ENCODE measurements around the gene ZNF654. TPM values are rescaled to one million over a fixed set of nuclear protein-coding genes. Genes with fewer than 3 reads are reported as not detected.

Gene ZNF654
- polyA plus RNA-seq, 3 donors, result 3.0 to 7.2 (median 4.8) TPM

DNA sequence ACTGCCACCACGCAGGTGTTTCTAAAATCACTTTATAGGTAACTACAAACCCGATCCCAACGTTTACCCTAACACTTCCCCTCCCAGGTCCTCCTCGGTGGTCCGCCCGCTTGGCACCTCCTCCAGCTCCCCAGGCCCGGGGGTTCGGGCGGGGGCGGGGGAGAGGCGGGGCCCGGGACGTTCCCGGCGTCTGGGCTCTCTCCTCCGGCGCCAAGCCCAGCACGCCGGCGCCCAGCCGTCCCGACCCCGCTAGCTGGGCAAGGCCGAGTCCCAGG lies 812 bp upstream of the ZNF654 start:
- Mint-ChIP-seq H3K27ac (peak overlapping the region; percentile 96 to 99 (median 98)), H3K4me1 (peaks cover 36% of the 10 kb centered on the region), H3K9me3 (peaks cover 0 to 2% (median 0%) of the 10 kb centered on the region in 7 donors), H3K4me3 (peak overlapping the region; percentile 98 to 99), H3K36me3 (peaks cover 27 to 30% of the 10 kb centered on the region in 2 donors), H3K27me3 (ENCODE audit: low read depth in 3 of 3) (no peaks in the 10 kb centered on the region)
- peak overlapping the region; percentile 78 to 96 (median 78) for H3K4me3 ChIP-seq (replicated peaks in 1 of 3; ENCODE audit: low read depth in 2 of 3, low read length in 3 of 3)
- whole genome bisulfite sequencing (ENCODE audit: insufficient coverage), result under 1% methylated on average over 24 of the region's 24 CpGs
- TF ChIP-seq, protein P1, sequence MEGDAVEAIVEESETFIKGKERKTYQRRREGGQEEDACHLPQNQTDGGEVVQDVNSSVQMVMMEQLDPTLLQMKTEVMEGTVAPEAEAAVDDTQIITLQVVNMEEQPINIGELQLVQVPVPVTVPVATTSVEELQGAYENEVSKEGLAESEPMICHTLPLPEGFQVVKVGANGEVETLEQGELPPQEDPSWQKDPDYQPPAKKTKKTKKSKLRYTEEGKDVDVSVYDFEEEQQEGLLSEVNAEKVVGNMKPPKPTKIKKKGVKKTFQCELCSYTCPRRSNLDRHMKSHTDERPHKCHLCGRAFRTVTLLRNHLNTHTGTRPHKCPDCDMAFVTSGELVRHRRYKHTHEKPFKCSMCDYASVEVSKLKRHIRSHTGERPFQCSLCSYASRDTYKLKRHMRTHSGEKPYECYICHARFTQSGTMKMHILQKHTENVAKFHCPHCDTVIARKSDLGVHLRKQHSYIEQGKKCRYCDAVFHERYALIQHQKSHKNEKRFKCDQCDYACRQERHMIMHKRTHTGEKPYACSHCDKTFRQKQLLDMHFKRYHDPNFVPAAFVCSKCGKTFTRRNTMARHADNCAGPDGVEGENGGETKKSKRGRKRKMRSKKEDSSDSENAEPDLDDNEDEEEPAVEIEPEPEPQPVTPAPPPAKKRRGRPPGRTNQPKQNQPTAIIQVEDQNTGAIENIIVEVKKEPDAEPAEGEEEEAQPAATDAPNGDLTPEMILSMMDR (IDR thresholded peaks at IDR 0.05), result no peak
- peaks cover 59% of the 10 kb centered on the region for H4K20me1 ChIP-seq (ENCODE audit: insufficient read depth, low read length)
- peak overlapping the region; percentile 89 to 96 for H3K27ac ChIP-seq (ENCODE audit: low read depth in 1 of 2, low read length in 2 of 2)
- H3K9ac ChIP-seq (ENCODE audit: insufficient read depth, low read length, poor library complexity, severe bottlenecking), result peak overlapping the region; percentile 87
- peaks cover 25 to 45% of the 10 kb centered on the region in 2 donors for H3K4me1 ChIP-seq (ENCODE audit: control insufficient read depth in 1 of 2, insufficient read depth in 2 of 2, low read length in 2 of 2)
- no peaks in the 10 kb centered on the region for H3K27me3 ChIP-seq (ENCODE audit: control insufficient read depth in 2 of 2, insufficient read depth in 2 of 2, low read length in 2 of 2)
- H3K79me2 ChIP-seq (ENCODE audit: insufficient read depth, low read length), result peaks cover 84% of the 10 kb centered on the region
- peaks cover 25 to 34% of the 10 kb centered on the region in 2 donors for H3K36me3 ChIP-seq (replicated peaks in 1 of 2; ENCODE audit: control insufficient read depth in 1 of 2, insufficient read depth in 2 of 2, low read length in 2 of 2)
- intact Hi-C loops (cut with micrococcal nuclease), result loop anchor here (5.0 kb wide), 3 partner anchors 89 to 276 kb away; partner anchors contain the start of gene C3orf38 (in 1 of the 2)
- H3K9me3 ChIP-seq (replicated peaks in 1 of 2; ENCODE audit: control insufficient read depth in 1 of 2, insufficient read depth in 1 of 2, low read length in 2 of 2), result no peaks in the 10 kb centered on the region
- H2AFZ ChIP-seq (ENCODE audit: insufficient read depth, low read depth, low read length, poor library complexity, severe bottlenecking), result peak overlapping the region; percentile 81
- no peak for DNase-seq
- peak overlapping the region; percentile 87 for H3K4me2 ChIP-seq (replicated peaks; ENCODE audit: extremely low read depth, low read length, poor library complexity, severe bottlenecking)

DNA sequence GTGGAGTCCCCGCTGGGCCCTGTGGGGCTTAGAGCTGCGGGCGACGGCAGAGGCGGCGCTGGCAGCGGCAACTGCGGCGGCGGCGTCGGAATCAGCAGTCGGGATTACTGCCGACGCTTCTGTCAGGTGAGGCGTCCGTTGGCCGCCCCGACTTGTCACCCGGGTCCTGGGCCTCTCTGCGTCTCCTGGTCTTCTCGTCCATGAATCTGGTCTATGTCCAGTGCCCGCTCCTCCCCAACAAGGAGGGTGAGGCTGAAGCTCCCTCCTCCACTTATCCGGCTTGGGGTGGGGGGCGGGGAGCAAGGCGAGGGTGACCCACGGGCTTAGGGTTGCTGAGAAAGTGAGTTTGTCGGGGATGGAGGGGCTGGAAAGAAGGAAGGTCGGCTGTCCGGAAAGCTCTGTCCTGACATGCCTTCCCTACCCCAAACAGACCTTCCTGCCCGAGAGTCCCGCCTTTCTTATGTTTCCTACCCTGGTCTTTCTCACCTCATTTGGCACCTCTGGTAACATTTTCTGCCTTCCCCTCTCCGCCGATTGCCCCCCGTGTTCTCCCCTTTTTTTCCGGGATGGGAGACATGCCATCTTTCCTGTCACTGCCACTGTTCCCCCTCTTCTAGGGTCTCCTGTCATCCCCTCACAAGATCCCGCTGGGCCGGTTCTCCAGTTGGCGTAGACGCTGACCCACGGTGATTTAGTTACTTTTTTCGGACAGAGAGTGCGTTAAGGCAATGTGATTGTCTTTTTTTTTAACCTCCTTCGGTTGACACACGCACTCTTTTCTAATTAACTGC lies 520 bp downstream of the ZNF654 start:
- TF ChIP-seq, protein P1 (IDR thresholded peaks at IDR 0.05), result no peak
- Histone ChIP-seq H3K27ac (ENCODE audit: low read depth in 1 of 2, low read length in 2 of 2) (peak overlapping the region; percentile 81 to 89), H3K4me1 (ENCODE audit: control insufficient read depth in 1 of 2, insufficient read depth in 2 of 2, low read length in 2 of 2) (peaks cover 25 to 50% of the 10 kb centered on the region in 2 donors), H2AFZ (ENCODE audit: insufficient read depth, low read depth, low read length, poor library complexity, severe bottlenecking) (peak overlapping the region; percentile 89), H4K20me1 (ENCODE audit: insufficient read depth, low read length) (peaks cover 55% of the 10 kb centered on the region), H3K79me2 (ENCODE audit: insufficient read depth, low read length) (peaks cover 93% of the 10 kb centered on the region), H3K4me3 (replicated peaks in 1 of 3; ENCODE audit: low read depth in 2 of 3, low read length in 3 of 3) (peak overlapping the region; percentile 78 to 96 (median 93)), H3K36me3 (replicated peaks in 1 of 2; ENCODE audit: control insufficient read depth in 1 of 2, insufficient read depth in 2 of 2, low read length in 2 of 2) (peaks cover 22 to 24% of the 10 kb centered on the region in 2 donors), H3K27me3 (ENCODE audit: control insufficient read depth in 2 of 2, insufficient read depth in 2 of 2, low read length in 2 of 2) (no peaks in the 10 kb centered on the region), H3K9me3 (replicated peaks in 1 of 2; ENCODE audit: control insufficient read depth in 1 of 2, insufficient read depth in 1 of 2, low read length in 2 of 2) (no peaks in the 10 kb centered on the region), H3K9ac (ENCODE audit: insufficient read depth, low read length, poor library complexity, severe bottlenecking) (peak overlapping the region; percentile 87), H3K4me2 (replicated peaks; ENCODE audit: extremely low read depth, low read length, poor library complexity, severe bottlenecking) (peak overlapping the region; percentile 87)
- no peaks in the 10 kb centered on the region for H3K27me3 Mint-ChIP-seq (ENCODE audit: low read depth in 3 of 3)
- intact Hi-C loops (cut with micrococcal nuclease), result loop anchor here (5.0 to 10.0 kb wide), 4 partner anchors 55 to 277 kb away; partner anchors contain the start of gene C3orf38 (in 1 of the 2)
- WGBS (ENCODE audit: insufficient coverage), result under 1% methylated on average over 28 of the region's 45 CpGs
- peaks cover 20 to 21% of the 10 kb centered on the region in 2 donors for H3K36me3 Mint-ChIP-seq
- H3K27ac Mint-ChIP-seq, result peak overlapping the region; percentile 86 to 99 (median 96)
- peaks cover 0 to 2% (median 0%) of the 10 kb centered on the region in 7 donors for H3K9me3 Mint-ChIP-seq
- H3K4me1 Mint-ChIP-seq, result peaks cover 47% of the 10 kb centered on the region
- no peak for DNase-seq
- H3K4me3 Mint-ChIP-seq, result peak overlapping the region; percentile 98 to 99
